CD4-positive, alpha-beta T cell treated with Interleukin-17A for 4 hours (primary cell): Measurements from ENCODE around the gene CEP78.
"Not testable (repeated sequence)": the region's sequence is repeated elsewhere in the genome, so short reads cannot be mapped to it uniquely, and the experiment has no call there.

ENCODE experiments used
- DNase-seq: peaks from one replicate; pipeline ENCODE4 v3.0.0-alpha.2; 2020; ENCODE audit warnings: mixed read lengths

The CEP78 gene, protein sequence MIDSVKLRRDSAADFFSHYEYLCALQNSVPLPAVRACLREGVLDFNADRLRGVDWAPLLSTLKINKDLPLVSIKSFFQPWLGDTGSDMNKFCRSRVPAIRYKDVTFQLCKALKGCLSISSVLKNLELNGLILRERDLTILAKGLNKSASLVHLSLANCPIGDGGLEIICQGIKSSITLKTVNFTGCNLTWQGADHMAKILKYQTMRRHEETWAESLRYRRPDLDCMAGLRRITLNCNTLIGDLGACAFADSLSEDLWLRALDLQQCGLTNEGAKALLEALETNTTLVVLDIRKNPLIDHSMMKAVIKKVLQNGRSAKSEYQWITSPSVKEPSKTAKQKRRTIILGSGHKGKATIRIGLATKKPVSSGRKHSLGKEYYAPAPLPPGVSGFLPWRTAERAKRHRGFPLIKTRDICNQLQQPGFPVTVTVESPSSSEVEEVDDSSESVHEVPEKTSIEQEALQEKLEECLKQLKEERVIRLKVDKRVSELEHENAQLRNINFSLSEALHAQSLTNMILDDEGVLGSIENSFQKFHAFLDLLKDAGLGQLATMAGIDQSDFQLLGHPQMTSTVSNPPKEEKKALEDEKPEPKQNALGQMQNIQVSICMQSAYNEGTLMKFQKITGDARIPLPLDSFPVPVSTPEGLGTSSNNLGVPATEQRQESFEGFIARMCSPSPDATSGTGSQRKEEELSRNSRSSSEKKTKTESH

DNA sequence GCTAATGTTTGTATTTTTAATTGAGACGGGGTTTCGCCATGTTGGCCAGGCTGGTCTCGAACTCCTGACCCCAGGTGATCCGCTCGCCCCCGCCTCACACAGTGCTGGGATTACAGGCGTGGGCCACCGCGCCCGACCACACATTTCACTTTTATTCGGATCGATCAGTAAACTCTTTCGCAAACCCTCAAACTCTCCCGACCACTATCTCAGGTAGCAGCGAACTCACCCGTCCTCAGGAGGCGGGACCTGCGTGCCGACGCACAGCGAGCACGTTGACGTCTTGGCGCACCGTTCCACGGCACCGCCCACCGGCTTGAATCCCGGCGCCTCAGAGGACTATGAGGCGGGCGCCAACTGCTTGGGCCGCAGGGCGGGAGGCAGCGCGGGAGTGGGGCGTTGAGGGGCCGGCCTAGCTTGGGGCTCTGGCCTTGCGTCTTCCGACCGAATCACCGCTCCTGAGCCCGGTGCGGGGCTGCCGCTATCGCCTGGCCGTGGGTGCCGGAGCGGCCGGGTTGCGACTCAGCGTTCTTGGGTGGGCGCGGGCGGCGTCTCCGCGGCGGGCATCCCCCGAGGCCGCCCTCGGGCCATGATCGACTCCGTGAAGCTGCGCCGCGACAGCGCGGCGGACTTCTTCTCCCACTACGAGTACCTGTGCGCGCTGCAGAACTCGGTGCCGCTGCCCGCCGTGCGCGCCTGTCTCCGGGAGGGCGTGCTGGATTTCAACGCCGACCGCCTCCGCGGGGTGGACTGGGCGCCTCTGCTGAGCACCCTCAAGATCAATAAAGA, at the start of gene CEP78:
CEP78 (plus strand) TSS at position 314 of the 789 bp plus-strand sequence; CDS start at position 590, 276 bp downstream.
- peak; percentile 92 for DNase-seq

DNA sequence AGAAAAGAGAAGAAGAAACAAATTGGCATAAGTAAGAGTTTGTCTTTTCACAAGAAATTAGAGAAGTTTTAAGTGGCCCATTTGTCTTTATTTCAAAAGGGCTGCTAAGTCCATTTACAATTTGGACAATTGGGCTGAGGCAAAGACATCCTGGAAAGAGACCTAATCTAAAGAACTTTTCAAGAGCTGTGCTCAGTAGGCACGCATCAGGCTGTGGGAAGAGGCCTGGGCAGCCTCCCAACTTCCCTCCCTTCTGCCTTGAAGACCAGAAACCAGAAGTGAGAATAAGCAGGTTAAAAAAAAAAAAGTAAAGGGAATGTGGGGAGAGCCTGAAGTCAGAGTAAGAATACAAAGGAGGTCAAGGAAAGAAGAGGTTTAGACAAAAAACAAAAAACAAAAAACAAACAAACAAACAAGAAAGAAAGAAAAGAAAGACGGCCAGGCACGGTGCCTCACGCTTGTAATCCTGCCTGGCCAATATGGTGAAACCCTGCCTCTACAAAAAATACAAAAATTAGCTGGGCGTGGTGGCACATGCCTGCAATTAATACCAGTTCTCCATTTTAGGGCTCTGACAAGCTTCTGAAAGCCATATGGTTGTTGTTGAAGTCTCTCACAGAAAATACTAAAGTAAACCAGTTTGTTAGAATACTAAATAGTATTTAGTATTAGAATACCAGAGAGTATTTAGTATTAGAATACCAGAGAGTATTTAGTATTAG, 48.0 kb upstream of the CEP78 start:
- no peak for DNase-seq

DNA sequence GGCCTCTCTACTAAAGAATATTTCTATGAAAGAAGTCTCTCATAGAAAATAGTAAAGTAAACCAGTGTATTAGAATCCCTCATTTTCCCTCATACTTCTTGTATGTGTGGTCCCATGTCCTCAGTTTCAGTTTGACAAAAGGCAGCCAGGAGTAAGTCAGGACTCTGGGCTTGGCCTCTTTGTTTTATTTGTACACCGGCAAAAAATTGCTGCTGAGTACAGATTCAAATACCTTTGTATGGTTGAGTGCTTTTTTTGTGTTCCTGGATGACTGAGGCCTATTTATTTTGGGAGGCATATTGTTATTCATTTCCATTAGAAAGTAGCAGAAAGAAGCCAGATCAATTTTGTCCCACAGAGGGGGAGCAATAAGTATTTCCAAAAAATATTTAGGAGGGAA, 47.3 kb upstream of the CEP78 start:
- no peak for DNase-seq

DNA sequence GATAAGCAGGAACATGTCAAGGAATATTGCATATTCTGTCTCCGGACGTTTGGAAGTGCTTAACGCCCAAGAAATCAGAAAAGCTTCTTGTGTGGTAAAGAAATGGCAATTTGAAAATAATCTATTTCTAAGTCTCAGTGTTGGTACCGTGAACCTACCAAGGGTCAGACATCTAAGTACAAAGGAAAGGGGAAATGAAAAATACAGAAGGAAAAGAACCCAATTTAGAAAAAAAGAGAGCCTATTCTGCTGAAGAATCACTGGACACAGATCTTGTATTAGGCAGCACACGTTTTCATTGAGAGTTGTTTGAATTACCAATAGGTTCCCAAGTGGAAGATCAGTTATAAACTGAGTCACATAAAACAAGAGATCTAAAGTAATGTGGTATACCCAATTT, 46.9 kb upstream of the CEP78 start:
- no peak for DNase-seq

DNA sequence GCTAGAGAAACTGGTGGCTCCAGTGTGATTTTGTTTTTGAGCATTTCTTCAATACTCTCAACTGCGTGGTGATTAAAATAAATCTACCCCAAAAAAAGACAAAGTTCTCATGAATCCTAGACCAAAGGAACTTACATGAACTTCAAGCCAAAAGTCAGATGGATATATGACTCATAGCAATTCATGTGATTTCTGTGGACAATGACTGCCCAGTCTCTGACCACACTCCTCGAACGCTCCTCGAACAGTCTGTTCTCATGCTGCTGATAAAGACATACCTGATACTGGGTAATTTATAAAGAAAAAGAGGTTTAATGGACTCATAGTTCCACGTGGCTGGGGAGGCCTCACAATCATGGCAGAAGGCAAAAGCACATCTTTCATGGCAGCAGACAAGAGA, 46.4 kb upstream of the CEP78 start:
- no peak for DNase-seq

DNA sequence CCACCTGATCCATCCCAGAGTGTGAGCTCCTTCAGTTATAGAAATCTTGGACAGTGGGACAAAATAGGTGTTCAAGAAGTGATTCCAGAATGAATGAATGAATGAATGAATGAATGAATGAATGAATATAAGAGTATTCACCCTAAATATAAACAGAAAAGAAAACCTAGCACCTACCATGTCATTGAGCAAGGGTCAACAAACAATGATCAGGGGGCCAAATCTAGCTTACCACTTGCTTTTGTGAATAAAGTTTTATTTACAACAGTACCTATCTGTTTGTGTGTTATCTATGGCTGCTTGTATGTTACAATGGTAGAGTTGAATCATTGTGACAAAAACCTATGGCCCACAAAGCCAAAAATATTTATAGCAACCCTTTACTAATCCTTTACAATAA, 43.9 kb upstream of the CEP78 start:
- DNase-seq = no peak

DNA sequence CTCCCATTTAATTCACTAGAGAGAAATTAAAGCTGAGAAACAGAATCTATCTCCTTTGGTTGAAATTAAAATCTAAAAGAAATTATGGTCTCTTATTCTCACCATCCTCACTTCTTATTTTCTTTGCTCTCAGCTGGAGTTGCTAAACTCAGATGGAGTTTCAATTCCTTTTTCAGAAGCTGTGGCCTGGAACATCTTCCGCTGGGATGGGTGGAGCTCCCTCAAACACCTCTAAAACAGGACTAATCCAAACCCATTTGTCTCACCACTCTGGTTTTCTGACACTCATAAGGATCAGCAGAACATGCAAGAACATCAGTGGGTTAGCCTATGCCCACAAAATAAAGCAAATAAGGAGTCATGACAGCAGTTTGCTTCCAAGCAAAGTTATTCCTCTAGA, 39.6 kb upstream of the CEP78 start:
- DNase-seq = no peak

DNA sequence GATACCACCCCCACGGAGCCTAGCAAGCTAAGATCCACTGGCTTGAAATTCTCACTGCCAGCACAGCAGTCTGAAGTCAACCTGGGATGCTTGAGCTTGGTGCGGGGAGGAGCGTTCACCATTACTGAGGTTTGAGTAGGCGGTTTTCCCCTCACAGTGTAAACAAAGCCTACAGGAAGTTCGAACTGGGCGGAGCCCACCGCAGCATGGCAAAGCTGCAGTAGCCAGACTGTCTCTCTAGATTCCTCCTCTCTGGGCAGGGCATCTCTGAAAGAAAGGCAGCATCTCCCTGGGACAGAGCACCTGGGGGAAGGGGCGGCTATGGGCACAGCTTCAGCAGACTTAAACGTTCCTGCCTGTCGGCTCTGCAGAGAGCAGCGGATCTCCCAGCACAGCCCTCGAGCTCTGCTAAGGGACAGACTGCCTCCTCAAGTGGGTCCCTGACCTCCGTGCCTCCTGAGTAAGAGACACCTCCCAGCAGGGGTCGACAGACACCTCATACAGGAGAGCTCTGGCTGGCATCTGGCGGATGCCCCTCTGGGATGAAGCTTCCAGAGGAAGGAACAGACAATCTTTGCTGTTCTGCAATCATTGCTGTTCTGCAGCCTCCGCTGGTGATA, 34.6 kb upstream of the CEP78 start:
- peak; percentile 82 for DNase-seq

DNA sequence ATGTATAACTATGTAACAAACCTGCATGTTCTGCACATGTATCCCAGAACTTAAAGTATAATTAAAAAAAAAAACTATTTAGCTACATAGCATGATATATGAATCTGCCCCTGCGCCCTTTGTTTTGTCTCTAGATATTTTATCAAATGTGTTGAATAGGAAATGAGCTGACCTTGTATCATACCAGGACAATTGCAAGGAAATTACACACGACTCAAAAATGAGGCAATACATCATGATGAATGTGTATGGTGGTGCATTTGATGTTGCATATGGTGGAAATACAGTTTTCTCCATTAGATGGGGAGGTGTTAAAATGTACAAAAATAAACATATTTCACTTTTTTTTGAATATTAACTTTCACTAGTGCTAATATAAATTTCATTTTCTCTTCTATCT, 28.6 kb upstream of the CEP78 start:
- no peak for DNase-seq

DNA sequence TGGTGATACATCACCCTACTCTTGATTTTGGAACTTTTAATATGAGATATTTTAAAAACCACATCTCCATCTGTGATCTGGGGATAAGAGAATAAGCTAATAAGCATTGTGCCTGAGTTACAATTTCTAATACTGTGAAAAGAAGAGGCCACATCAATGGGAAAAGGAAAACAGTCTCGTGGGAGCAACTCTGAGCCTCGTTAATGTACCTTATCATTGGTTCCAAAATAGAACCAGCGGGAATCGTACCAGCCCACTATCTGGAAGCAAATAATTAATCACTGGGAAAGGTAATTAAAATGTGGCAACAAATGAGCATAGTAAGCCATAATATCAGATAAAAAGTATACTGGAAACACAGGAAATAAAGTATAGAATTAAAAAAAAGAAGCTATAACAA, 28.0 kb upstream of the CEP78 start:
- DNase-seq = no peak

DNA sequence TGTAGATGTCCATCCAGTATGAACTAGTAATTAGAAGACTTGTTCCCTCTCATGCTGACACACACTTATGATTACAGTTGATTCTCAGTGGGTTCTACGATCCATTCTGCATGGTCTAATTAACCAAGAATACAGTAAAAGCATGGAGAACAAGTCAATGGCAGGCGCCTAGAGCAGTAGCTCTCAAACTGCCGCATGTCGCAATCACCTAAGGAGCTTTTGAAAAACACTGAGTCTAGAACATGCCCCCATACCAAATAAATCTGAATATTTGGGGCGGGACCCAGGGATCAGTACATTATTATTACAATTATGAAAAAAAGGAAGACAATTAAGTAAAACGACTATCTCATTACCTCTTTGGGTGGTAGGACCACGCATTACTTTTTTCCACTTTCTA, 26.7 kb upstream of the CEP78 start:
- DNase-seq = no peak

DNA sequence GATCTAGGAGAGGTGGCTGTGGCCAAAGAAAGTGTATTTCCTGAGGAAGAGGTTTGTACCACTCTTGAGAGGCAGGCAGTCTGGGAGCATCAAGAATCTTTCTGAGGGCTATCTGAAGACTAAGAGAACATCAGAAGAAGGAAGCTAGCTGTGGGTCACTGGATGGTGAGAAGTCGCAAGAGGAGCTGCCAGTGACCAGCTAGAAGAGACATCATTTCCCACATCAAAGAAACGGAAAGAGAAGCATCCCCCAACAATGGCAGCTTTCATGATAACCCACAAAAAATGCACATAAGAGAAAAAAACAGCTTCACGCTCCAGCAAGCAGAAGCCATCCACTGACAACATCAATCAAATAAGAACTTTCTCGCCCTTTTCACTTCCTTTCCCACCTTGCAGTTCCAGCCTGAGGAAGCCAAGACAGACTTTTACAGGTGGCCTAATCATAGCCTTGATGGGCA, 25.0 kb upstream of the CEP78 start:
- peak; percentile 14 for DNase-seq

DNA sequence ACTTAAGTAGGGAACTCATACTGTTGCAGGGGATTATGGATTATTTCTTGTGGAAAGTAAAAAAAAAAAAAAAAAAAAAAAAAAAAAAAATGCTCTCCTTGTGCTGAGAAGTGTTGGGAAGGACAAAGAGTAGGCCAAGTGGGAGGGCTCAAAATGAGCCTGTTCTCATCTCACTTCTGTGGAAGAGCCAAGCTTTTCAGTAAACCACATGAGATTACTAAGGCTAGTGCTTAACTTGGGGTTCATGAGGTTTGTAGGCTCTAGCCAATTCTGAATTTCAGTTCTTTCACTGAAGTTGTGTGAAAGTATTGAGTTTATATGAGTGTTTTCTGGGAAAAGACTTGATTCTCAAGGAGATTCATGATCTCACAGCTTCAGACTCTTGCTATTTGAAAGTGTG, 23.0 kb upstream of the CEP78 start:
- DNase-seq = no peak

DNA sequence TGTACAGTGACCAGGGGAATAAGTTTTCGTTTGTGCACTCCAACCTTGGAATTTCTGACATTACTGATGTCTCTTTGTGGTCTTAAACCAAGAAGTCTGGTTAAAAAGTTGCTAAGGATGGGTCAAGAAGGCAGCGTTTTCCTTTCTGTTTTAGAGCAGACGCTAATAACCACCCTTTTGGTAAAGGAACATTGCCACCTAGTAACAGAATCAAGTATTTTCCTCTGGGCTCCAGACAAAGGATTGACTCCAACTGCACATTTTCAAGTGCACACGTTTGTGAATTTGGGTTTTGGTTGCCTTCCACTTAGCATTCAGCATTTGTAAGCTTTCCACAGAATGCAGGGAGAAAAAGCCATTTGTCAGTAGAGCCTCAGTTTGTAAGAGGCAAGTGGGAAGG, 22.2 kb upstream of the CEP78 start:
- DNase-seq = no peak

DNA sequence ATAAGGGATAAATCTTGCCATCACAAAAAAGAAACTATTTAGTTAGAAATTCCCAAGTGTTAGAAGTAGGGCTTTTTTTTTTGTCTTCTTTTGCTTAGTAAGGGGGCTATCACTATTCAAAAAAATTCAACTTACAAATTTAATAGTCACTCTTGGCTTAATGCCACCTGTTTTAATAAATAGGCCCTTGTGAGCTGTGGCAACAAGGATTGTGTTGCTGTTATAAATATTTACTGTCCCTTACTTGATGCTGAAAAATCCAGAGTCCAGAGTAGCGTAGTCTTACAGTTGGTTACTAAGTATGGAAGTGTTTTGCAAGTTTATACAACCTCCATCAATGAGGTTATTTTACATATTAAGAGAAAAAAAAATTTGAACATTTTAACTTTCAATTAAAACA, 21.4 kb upstream of the CEP78 start:
- DNase-seq = no peak

DNA sequence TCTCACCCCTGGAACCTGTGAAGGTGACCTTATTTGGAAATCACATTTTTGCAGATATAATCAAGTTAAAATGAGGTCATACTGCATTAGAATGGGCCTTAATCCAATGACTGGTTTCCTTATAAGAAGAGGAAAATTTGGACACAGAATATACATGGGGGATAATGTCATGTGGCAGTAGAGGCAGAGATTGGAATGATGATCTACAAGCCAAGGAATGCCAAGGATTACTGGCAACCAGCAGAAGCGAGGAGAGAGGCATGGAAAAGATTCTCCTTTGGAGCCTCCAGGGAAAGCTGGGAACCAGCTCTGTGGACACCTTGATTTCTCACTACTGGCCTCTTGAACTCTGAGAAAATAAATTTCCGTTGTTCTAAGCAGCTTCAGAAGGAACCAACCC, 20.2 kb upstream of the CEP78 start:
- DNase-seq = no peak

DNA sequence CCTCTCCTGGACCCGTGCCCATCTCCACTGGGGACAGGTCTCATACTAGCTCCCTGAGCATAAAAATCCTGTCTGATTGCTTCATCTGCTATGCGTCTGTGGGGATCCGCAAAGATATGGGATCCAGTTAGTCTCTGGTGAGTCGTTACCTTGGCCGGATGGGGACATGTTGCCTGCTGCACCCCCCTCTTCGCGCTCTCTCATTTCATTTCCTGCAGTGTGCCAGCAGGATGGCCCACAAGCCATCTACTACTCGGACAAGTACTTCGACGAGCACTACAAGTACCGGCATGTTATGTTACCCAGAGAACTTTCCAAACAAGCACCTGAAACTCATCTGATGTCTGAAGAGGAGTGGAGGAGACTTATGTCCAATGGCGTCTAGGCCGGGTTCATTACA, 17.0 kb upstream of the CEP78 start:
- DNase-seq = no peak

DNA sequence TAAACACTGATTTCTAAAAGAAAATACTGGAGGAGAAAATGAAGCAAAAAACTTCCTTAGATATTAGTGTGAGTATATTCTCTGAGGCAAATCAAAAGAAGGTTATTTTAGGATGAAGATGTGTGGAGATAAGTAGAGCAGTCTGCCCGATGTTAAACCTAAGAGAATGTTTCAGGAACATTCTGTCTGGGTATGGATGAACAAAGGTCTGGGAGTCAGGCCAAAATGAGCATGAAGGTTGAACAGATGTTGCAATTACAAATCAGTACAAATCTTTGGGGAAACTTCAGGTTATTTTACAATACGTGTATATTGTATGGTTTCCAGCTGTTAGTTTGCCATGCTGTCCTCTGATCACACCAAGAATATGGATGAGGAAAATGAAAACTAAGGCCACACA, 14.4 kb upstream of the CEP78 start:
- no peak for DNase-seq

DNA sequence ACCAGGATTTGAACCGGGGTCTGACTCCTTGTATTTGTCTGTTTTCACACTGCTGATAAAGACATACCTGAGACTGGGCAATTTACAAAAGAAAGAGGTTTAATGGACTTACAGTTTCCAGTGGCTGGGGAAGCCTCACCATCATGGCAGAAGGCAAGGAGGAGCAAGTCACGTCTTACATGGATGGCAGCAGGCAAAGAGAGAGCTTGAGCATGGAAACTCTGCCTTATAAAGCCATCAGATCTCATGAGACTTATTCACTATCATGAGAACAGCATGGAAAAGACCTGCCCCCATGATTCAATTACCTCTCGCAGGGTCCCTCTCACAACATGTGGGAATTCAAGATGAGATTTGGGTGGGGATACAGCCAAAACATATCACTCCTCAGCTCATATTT, 14.0 kb upstream of the CEP78 start:
- not testable (repeated sequence) for DNase-seq

DNA sequence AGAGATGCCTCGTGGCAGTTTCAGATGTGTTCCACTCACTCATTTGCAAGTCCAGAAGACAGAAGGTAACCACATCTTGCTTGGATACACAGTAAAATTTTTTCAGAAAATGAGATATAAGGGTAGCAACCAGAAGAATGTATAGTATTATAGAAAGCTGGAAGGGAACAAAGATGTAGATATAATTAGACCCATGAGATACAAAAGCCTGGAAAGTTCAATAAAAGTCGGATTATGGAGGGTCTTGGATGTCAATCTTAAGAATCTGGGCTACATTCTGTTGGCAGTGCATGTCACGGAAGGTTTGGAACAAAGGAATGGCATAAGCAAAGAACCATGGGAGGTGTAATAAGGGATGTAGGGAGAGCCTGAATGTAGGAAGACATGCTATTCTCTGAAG, 5.1 kb upstream of the CEP78 start:
- no peak for DNase-seq

DNA sequence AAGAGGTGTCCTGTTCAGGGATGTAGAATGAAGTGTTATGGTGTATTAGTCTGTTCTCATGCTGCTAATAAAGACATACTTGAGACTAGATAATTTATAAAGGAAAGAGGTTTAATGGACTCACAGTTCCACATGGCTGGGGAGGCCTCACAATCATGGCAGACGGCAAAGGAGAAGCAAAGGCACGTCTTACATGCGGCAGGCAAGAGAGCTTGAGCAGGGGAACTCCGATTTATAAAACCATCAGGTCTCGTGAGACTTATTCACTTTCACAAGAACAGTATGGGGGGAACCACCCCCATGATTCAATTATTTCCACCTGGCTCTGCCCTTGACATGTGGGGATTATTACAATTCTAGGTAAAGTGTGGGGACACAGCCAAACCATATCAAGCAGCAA, 3.4 kb upstream of the CEP78 start:
- not testable (repeated sequence) for DNase-seq

DNA sequence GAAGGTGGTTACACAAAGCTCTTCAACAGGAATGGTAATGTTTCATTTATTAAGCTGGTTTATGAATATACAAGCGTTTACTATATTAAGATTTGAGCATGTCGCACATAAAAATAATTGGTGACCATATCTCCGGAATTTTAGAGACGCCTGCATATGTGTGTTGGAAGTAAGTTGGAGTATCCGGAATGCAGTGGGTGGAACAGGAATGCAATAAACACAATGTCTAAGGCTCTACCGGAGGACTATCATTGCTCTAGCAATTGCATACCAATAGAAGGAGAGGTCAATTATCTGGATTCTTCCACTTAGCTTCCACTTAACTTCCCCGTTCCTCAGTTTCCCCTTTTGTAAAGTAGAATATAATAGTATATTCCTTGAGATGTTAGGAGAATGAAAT, 1.1 kb upstream of the CEP78 start:
- no peak for DNase-seq
